Activated gamma-delta T cell treated with Interleukin-2 at 50 U/mL for 16 hours (primary cell): ENCODE results near the gene DAPL1.
"Not testable (repeated sequence)": the region's sequence is repeated elsewhere in the genome, so short reads cannot be mapped to it uniquely, and the experiment has no call there.

ENCODE experiments used
- DNase-seq: peaks from one replicate; pipeline ENCODE4 v3.0.0-alpha.2; 2020

The DAPL1 gene

DNA sequence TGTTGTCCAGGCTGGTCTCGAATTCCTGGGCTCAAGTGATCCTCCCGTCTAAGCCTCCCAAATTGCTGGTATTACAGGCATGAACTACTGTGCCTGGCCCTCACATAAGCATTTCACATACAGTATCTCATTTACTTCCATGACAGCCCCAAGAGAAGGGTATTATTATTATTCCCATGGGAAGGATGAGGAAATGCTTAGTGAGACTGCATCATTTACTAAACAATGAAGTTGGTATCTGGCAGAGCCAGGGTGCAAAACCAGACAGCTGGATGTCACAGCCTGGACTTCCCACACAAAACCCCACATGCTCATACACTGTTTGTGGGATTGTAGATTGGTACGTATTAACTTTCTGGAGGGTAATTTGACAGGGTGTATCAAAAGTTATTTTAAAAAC is 29.9 kb downstream of the DAPL1 start:
- DNase-seq = no peak

DNA sequence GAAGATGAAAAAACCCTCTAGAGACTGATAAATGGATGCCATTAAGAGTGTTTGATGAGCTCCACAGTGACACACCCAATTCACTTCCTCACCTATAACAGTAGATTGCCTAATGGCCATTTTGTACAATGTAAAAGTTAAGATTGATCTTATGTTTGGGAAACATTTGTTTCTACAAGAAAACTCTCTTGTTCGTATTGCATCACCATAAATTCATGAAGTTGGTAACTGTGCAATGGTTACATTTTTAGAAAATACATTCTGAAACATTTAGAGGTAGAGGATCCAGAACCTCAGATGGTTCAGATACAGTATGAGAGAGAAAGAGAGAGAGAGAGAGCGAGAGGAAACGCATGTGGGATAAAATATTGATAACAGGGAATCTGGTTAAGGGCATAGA is 31.8 kb downstream of the DAPL1 start:
- no peak for DNase-seq

DNA sequence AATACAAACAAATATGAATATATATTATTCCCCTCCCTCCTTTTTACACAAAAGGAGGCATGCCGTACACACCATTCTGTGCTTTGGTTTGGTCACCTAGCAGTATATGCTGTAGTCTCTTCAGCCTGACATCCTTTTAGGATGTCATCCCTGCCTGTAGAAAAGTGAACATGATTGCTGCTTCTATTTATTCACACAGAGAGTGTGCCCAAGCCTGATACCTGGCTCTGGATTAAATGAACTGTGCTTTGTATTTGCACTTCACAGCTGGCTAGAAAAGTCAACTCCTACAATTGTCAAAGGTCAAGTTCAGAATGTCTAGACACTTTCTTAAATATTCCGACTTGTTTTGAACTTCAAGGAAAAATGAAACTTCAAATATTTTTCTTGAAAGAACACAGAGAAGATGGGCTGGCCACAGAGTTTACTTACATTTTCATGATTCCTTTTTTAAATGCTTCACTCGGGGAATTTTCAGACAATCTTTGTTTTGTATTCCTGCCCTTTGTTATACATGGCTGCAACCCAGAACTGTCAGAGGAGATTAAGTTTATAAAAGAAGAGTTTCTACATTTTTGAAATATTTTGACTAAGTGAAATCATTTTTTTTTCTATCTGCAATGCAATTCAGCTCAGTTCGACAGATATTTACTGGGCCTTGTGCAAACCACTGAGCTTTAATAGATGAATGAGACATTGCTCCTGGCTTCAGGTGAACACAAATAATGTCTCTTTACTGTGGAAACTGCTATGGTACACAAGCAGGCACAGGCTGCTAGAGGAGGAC is 33.5 kb downstream of the DAPL1 start:
- DNase-seq = no peak

DNA sequence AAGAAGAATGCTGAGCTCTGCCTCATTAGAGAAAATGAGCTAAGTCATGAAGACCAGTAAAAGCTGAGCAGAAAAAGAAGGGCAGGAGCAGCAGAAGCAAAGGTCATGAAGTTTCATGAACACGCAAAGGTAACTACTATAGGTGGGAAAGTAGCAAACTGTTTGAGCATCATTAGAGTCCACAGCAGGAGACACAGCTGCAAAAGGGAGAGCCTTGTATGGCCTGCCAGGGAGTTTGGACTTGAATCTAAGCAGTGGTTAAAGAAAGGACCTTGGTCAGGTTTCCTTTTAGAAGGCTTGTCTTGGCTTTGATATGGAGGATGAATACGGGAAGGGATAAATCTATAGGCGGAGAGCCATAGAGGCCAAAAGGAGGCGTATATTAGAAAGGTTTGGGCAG is 34.0 kb downstream of the DAPL1 start:
- DNase-seq = no peak

DNA sequence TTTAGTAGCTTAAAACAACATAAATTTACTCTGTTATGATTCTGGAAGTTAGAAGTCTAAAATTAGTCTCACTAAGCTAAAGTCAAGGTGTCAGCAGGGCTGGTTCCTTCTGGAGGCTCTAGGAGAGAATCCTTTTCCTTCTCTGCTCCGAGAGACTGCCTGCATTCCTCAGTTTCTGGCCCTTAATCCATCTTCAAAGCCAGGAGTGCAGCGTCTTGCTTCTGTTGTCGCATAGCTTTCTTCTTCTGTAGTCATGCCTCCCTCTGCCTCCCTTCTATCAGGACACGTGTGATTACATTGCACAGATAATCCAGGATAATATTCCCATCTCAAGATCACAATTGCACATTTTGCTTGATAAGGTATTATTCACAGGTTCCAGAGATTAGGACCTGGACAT is 35.1 kb downstream of the DAPL1 start:
- DNase-seq = no peak

DNA sequence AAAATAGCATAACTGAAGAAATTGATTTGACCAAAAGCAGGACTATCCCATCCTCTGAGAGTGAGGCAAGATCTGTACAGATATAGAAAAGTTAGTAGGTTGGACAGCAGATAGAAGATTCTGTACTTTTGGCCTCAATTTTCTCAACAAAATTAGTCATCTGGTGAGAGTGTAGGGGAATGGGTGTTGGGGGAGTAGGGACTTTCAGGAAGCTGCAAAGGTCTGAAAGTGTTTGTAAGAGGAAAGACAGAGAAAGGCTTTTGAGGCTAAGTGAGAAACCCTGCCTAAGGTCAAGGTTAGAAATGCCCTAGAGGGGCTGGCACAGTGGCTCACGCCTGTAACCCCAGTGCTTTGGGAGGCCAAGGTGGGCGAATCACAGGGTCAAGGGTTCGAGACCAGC is 40.3 kb downstream of the DAPL1 start:
- DNase-seq = no peak

DNA sequence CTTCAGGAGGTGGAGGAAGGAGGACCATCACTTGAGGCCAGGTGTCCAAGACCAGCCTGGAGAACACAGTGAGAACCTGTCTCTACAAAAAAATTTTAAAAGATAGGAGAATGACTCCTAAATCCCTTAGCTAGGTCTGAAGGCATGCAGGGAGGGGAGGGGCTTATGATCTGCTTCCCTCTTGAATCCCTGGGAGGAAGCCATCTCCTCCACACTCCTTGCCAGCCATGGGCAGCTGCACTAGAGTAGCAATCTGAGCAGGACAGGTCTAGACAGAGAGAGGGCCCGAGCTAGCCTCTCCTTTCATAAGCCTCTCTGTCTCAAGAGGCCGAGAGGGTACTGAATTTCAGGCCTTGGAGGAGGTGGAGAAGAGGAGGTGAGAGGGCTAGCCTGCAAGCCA is 42.5 kb downstream of the DAPL1 start:
- no peak for DNase-seq

DNA sequence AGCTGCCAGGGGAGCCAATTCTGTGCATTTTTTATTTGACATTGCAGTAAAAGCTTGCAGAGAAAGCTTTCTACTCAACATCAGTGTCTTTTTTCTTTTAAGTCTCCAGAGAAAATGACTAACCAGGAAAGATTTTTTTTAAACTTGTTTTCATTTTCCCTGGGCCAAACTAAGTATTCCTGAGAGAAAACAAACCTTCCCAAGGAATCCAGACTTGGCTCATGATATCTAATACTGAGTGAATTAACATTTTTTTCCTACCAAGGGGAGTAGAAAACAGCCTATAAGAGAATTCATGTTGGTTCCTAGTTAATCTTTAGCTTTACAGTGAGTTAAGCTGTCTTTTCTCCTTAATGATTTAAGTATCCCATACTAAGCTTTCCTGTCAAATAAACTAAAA is 46.7 kb downstream of the DAPL1 start:
- no peak for DNase-seq

DNA sequence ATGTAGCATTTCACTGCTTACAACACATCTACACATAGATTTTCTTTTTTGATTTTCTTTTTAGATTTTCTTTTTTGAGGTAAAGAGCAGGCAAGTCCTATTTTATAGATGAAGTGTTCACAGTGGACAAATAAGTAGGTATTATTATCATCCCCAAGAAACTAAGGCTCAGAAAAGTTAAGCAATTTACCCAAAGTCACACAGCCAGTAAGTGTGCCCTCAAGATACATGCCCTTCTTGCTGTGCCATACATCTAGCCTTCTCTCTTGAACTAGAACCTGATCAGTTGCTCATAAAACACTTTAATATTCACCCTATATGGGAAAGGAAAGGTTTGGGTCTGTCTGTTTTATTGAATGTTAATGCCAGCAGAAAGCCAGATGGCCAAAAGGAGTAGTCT is 50.3 kb downstream of the DAPL1 start:
- DNase-seq = no peak

DNA sequence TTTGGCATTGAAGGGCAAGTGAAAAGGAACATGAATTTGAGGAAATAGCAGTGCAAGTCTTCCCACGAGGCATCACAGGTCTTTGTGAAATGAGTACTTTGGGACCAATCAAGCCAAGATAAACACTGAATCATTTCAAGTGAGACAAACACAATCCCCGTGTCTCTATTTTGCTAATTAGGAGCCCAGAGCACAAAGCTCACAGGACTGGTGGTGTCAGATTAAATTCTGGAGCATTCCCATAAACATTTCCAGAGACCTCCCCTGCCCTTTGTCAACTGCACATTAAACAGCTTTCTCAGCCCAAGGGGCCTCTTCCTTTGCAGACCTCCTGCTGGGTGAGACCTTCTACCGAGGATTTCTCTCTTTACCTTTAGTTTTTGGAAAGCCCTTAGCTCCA is 50.7 kb downstream of the DAPL1 start:
- DNase-seq = no peak

DNA sequence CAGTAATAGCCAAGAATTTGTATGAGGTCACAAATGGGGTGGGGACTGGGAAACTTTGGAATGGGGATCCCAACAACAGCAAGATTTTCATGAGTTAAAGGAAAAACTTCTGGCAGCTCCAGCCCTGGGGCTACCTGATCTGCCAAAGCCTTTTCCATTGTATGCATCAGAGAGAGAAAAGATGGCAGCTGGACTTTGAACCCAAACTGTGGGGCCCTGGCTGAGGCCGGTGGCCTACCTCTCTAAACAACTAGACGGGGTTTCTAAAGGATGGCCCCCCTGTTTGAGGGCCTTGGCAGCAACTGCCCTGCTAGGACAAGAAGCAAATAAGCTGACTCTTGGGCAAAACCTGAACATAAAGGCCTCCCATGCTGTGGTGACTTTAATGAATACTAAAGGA is 52.4 kb downstream of the DAPL1 start:
- DNase-seq = not testable (repeated sequence)

DNA sequence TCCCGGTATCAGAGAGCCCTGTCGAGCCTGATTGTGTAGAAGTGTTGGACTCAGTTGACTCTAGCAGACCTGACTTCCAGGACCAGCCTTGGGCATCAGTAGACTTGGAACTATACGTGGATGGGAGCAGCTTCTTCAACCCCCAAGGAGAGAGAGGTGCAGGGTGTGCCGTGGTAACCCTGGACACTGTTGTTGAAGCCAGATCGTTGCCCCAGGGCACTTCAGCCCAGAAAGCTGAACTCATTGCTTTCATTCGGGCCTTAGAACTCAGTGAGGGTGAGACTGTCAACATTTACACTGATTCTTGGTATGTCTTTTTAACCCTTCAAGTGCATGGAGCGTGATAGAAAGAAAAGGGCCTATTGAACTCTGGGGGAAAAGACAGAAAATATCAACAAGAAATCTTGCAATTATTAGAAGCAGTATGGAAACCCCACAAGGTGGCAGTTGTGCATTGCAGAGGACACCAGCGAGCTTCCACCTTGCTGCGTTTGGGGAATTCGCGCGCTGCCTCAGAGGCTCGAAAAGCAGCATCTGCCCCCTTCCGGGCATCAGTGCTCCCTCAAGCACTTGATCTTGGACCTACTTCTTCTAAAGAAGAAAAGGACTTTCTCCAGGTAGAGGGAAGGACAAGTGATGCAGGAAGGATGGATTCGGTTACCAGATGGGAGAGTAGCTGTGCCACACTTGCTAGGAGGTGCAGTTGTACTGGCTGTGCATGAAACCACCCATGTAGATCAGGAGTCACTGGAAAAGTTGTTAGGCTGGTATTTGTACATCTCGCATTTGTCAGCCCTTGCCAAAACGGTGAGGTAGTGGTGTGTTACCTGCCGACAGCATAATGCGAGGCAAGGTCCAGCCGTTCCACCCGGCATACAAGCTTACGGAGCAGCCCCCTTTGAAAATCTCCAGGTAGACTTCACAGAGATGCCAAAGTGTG is 53.2 kb downstream of the DAPL1 start:
- DNase-seq = not testable (repeated sequence)

DNA sequence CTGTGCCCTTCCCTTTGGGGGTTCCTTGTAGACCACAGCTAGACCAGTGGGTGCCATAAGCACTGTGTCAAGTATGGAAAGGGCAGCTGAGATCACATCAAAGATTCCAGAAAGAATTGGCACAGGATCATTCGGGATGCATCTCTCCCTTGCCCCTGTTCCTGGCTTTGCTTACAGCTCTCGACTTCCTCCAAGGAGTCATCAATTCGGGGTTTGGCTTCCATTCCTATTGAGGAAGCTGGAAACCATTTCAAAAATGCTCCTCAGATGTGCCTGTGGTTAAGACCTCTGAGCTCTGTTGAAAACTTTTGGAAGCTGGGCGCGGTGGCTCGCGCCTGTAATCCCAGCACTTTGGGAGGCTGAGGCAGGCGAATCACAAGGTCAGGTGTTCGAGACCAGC is 65.1 kb downstream of the DAPL1 start:
- not testable (repeated sequence) for DNase-seq

DNA sequence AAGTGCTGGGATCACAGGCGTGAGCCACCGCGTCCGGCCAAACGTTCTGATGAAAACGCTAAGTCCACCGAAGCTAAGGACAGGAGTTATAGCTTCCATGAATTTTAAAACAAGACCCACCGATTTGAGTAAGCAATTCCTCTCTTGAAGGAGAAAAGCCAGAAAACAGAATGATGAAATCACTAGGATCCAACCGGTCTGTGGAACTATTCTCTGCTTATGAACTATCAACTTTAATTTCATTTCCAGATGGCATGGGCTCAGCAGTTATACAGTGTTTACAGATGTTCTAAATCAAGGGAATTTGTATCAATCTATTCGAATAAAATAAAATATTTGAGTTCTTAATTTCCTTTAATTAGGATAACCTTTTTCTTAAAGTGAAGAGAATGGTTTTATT is 66.5 kb downstream of the DAPL1 start:
- DNase-seq = not testable (repeated sequence)

DNA sequence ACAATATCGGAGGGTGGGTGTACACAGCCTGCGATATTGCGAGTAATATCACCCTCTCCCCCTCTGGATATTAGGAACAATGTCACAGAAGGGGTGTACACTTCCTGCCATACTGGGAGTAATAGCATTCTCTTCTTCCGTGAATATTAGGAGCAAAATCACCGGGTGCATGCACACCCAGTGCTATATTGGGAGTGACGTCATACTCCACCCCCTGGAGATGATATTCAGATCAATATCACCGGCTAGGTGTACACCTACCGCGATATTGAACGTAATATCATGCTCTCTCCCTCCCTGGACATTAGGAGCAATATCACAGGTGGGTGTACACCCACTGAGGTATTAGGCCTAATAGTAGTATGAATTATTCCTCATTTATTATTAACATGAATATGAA is 70.4 kb downstream of the DAPL1 start:
- not testable (repeated sequence) for DNase-seq
